ENCODE measurements around the gene KRTAP12-3.

- no peak for TF ChIP-seq EZH2 (IDR thresholded peaks at IDR 0.05)
- TF ChIP-seq CTCF (IDR thresholded peaks at IDR 0.05): no peak
Observed at GRCh38 chr21:44701541-44701940, 43.8 kb downstream of the KRTAP12-3 start.
